Measurements from ENCODE around the gene NRIP3. TPM values are rescaled to one million over a fixed set of nuclear protein-coding genes. Genes with fewer than 3 reads are reported as not detected.
"Not testable (repeated sequence)": the region's sequence is repeated elsewhere in the genome, so short reads cannot be mapped to it uniquely, and the experiment has no call there.

The NRIP3 gene
- total and polyA plus RNA-seq, 2 donors (not counting 3 experiments of a cell fraction or from before 2014, with no cell fraction given), result 3.7 to 9.9 TPM

- Histone ChIP-seq H3K4me1 (ENCODE audit: control insufficient read depth, extremely low read depth, insufficient read depth, low read length) (peaks cover 13% of the 10 kb centered on the region), H3K27me3 (ENCODE audit: control insufficient read depth in 2 of 2, insufficient read depth in 2 of 2, low read length in 2 of 2) (peaks cover 0 to 6% of the 10 kb centered on the region in 2 experiments), H3K4me3 (replicated peaks in 1 of 3; ENCODE audit: insufficient read depth in 1 of 3, low read depth in 1 of 3, low read length in 3 of 3) (no peak overlapping the region), H3K79me2 (ENCODE audit: control insufficient read depth, insufficient read depth, low read length) (no peaks in the 10 kb centered on the region), H4K20me1 (replicated peaks; ENCODE audit: control insufficient read depth, extremely low read depth, insufficient read depth, low read length) (no peaks in the 10 kb centered on the region), H3K27ac (ENCODE audit: insufficient read depth, low read depth, low read length) (no peak overlapping the region), H3K9me1 (replicated peaks; ENCODE audit: control insufficient read depth, extremely low read depth, insufficient read depth, low read length) (no peaks in the 10 kb centered on the region), H2AFZ (ENCODE audit: low read depth, low read length) (no peak overlapping the region), H3K9ac (replicated peaks; ENCODE audit: extremely low read depth, insufficient read depth, low read length) (no peak overlapping the region), H3K36me3 (ENCODE audit: control insufficient read depth in 2 of 2, extremely low read depth in 1 of 2, insufficient read depth in 2 of 2, low read length in 2 of 2) (no peaks in the 10 kb centered on the region), H3K9me3 (replicated peaks; ENCODE audit: control insufficient read depth, insufficient read depth, low read length) (no peaks in the 10 kb centered on the region), H3K4me2 (ENCODE audit: insufficient read depth, low read length) (no peak overlapping the region)
- intact Hi-C loops (cut with micrococcal nuclease), result loop anchor here (10.0 kb wide), 2 partner anchors 371 to 1311 kb away; partner anchors contain the start of gene IPO7
- TF ChIP-seq, protein P1, sequence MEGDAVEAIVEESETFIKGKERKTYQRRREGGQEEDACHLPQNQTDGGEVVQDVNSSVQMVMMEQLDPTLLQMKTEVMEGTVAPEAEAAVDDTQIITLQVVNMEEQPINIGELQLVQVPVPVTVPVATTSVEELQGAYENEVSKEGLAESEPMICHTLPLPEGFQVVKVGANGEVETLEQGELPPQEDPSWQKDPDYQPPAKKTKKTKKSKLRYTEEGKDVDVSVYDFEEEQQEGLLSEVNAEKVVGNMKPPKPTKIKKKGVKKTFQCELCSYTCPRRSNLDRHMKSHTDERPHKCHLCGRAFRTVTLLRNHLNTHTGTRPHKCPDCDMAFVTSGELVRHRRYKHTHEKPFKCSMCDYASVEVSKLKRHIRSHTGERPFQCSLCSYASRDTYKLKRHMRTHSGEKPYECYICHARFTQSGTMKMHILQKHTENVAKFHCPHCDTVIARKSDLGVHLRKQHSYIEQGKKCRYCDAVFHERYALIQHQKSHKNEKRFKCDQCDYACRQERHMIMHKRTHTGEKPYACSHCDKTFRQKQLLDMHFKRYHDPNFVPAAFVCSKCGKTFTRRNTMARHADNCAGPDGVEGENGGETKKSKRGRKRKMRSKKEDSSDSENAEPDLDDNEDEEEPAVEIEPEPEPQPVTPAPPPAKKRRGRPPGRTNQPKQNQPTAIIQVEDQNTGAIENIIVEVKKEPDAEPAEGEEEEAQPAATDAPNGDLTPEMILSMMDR (IDR thresholded peaks at IDR 0.05; ENCODE audit: extremely low read depth in 1 of 2, insufficient read depth in 1 of 2, low read depth in 1 of 2, low read length in 2 of 2), result no peak
- no peak for TF ChIP-seq JUN (IDR thresholded peaks at IDR 0.05; ENCODE audit: borderline replicate concordance, insufficient read depth, insufficient read length, low read depth)
- TF ChIP-seq POLR2AphosphoS5 (IDR thresholded peaks at IDR 0.05; ENCODE audit: insufficient read depth, low read depth, low read length), result no peak
- TF ChIP-seq EZH2 (IDR thresholded peaks at IDR 0.05; ENCODE audit: borderline replicate concordance, low read depth, low read length, severe bottlenecking), result no peak
- no peak for TF ChIP-seq GATA2 (IDR thresholded peaks at IDR 0.05; ENCODE audit: insufficient read depth, insufficient read length, low read depth, low read length)
- TF ChIP-seq POLR2A (IDR thresholded peaks at IDR 0.05; ENCODE audit: low read depth, low read length), result no peak
- no peak for TF ChIP-seq MAX (IDR thresholded peaks at IDR 0.05; ENCODE audit: insufficient read depth, insufficient read length)
- TF ChIP-seq FOS (IDR thresholded peaks at IDR 0.05; ENCODE audit: borderline replicate concordance, insufficient read depth, low read length), result no peak
- TF ChIP-seq MYC (IDR thresholded peaks at IDR 0.05; ENCODE audit: low read depth, low read length), result no peak
- POLR2A ChIA-PET, result no interaction called here
- BruUV-seq (replicated peaks), result no TSS peak
- dilution Hi-C loops (cut with MboI; ENCODE audit: extremely low pct_ligation_motif_present, low sequenced_read_pairs), result no loop called here
- no peak for FAIRE-seq
- CTCF ChIA-PET, result interaction anchor here (0.7 to 7.0 kb wide), 4 partner anchors 14 to 494 kb away, joined by 3 to 248 read pairs (median 18); no protein-coding TSS in a partner anchor
- DNase-seq (ENCODE audit: low read depth, low spot score), result no peak
Observed at GRCh38 chr11:9013373-9013772, 9.6 kb upstream of the NRIP3 start.

- CTCF ChIA-PET, result not testable (repeated sequence)
Observed at GRCh38 chr11:9009538-9009937, 5.7 kb upstream of the NRIP3 start.

More at GRCh38 chr11:9009538-9009937, 5.7 kb upstream of the NRIP3 start:
- H3K9me1 ChIP-seq (replicated peaks; ENCODE audit: control insufficient read depth, extremely low read depth, insufficient read depth, low read length); H3K4me3 ChIP-seq (replicated peaks in 1 of 3; ENCODE audit: insufficient read depth in 1 of 3, low read depth in 1 of 3, low read length in 3 of 3); intact Hi-C loops (cut with micrococcal nuclease); FAIRE-seq; H3K4me2 ChIP-seq (ENCODE audit: insufficient read depth, low read length); H4K20me1 ChIP-seq (replicated peaks; ENCODE audit: control insufficient read depth, extremely low read depth, insufficient read depth, low read length); H3K27ac ChIP-seq (ENCODE audit: insufficient read depth, low read depth, low read length); H2AFZ ChIP-seq (ENCODE audit: low read depth, low read length); H3K79me2 ChIP-seq (ENCODE audit: control insufficient read depth, insufficient read depth, low read length); dilution Hi-C loops (cut with MboI; ENCODE audit: extremely low pct_ligation_motif_present, low sequenced_read_pairs); H3K36me3 ChIP-seq (ENCODE audit: control insufficient read depth in 2 of 2, extremely low read depth in 1 of 2, insufficient read depth in 2 of 2, low read length in 2 of 2); POLR2A ChIA-PET; DNase-seq (ENCODE audit: low read depth, low spot score); H3K4me1 ChIP-seq (ENCODE audit: control insufficient read depth, extremely low read depth, insufficient read depth, low read length); H3K9ac ChIP-seq (replicated peaks; ENCODE audit: extremely low read depth, insufficient read depth, low read length); BruUV-seq (replicated peaks); H3K9me3 ChIP-seq (replicated peaks; ENCODE audit: control insufficient read depth, insufficient read depth, low read length): not testable (repeated sequence)
- H3K27me3 ChIP-seq (ENCODE audit: control insufficient read depth in 2 of 2, insufficient read depth in 2 of 2, low read length in 2 of 2), result peaks cover 22 to 28% of the 10 kb centered on the region in 2 experiments

All from endothelial cell of umbilical vein (primary cell).